ENCODE data around the gene LRMDA. TPM values are rescaled to one million over a fixed set of nuclear protein-coding genes. Genes with fewer than 3 reads are reported as not detected.

Gene LRMDA
- total RNA-seq, 1 experiment from 2014 or later = not detected

GRCh38 chr10:76453997-76454396, 1022.6 kb downstream of the LRMDA start:
- POLR2A ChIA-PET (ENCODE audit: low non-redundant PET) = no interaction called here
- Histone ChIP-seq H3K27ac (ENCODE audit: low read depth, low read length, poor library complexity, severe bottlenecking) (no peak overlapping the region), H3K9me3 (ENCODE audit: low read depth, low read length, poor library complexity, severe bottlenecking) (no peaks in the 10 kb centered on the region), H3K36me3 (ENCODE audit: insufficient read depth, low read length, poor library complexity, severe bottlenecking) (no peaks in the 10 kb centered on the region), H3K4me3 (ENCODE audit: low read depth, low read length, poor library complexity, severe bottlenecking) (no peak overlapping the region), H3K4me1 (ENCODE audit: insufficient read depth, low read length, poor library complexity, severe bottlenecking) (no peaks in the 10 kb centered on the region), H3K27me3 (replicated peaks; ENCODE audit: insufficient read depth, low read depth, low read length, poor library complexity) (no peaks in the 10 kb centered on the region)
- BruUV-seq (replicated peaks) = no TSS peak
- intact Hi-C loops (cut with micrococcal nuclease; ENCODE audit: unreplicated experiment) = no loop called here
- DNase-seq (ENCODE audit: low spot score) = no peak
- TF ChIP-seq, protein P1, sequence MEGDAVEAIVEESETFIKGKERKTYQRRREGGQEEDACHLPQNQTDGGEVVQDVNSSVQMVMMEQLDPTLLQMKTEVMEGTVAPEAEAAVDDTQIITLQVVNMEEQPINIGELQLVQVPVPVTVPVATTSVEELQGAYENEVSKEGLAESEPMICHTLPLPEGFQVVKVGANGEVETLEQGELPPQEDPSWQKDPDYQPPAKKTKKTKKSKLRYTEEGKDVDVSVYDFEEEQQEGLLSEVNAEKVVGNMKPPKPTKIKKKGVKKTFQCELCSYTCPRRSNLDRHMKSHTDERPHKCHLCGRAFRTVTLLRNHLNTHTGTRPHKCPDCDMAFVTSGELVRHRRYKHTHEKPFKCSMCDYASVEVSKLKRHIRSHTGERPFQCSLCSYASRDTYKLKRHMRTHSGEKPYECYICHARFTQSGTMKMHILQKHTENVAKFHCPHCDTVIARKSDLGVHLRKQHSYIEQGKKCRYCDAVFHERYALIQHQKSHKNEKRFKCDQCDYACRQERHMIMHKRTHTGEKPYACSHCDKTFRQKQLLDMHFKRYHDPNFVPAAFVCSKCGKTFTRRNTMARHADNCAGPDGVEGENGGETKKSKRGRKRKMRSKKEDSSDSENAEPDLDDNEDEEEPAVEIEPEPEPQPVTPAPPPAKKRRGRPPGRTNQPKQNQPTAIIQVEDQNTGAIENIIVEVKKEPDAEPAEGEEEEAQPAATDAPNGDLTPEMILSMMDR (conservative IDR thresholded peaks at IDR 0.05; ENCODE audit: low read depth, low read length) = no peak
- TF ChIP-seq EZH2 (IDR thresholded peaks at IDR 0.05; ENCODE audit: borderline replicate concordance, low read depth, low read length, poor library complexity, severe bottlenecking) = no peak
- CTCF ChIA-PET = no interaction called here

GRCh38 chr10:76454506-76455140, 1023.2 kb downstream of the LRMDA start:
- H3K36me3 ChIP-seq (ENCODE audit: insufficient read depth, low read length, poor library complexity, severe bottlenecking) = no peaks in the 10 kb centered on the region
- H3K4me1 ChIP-seq (ENCODE audit: insufficient read depth, low read length, poor library complexity, severe bottlenecking) = no peaks in the 10 kb centered on the region
- no peak for TF ChIP-seq EZH2 (IDR thresholded peaks at IDR 0.05; ENCODE audit: borderline replicate concordance, low read depth, low read length, poor library complexity, severe bottlenecking)
- TF ChIP-seq, protein P1 (conservative IDR thresholded peaks at IDR 0.05; ENCODE audit: low read depth, low read length) = no peak
- no TSS peak for BruUV-seq (replicated peaks)
- ChIA-PET CTCF (no interaction called here), POLR2A (ENCODE audit: low non-redundant PET) (no interaction called here)
- no peak for DNase-seq (ENCODE audit: low spot score)
- no peaks in the 10 kb centered on the region for H3K9me3 ChIP-seq (ENCODE audit: low read depth, low read length, poor library complexity, severe bottlenecking)
- no peaks in the 10 kb centered on the region for H3K27me3 ChIP-seq (replicated peaks; ENCODE audit: insufficient read depth, low read depth, low read length, poor library complexity)
- no peak overlapping the region for H3K4me3 ChIP-seq (ENCODE audit: low read depth, low read length, poor library complexity, severe bottlenecking)
- intact Hi-C loops (cut with micrococcal nuclease; ENCODE audit: unreplicated experiment) = no loop called here
- no peak overlapping the region for H3K27ac ChIP-seq (ENCODE audit: low read depth, low read length, poor library complexity, severe bottlenecking)

- POLR2A ChIA-PET (ENCODE audit: low non-redundant PET) = no interaction called here
- BruUV-seq (replicated peaks) = no TSS peak
- intact Hi-C loops (cut with micrococcal nuclease; ENCODE audit: unreplicated experiment) = no loop called here
Measured at GRCh38 chr10:76456197-76456596, 1024.8 kb downstream of the LRMDA start.

More at GRCh38 chr10:76456197-76456596, 1024.8 kb downstream of the LRMDA start:
- no peak for TF ChIP-seq EZH2 (IDR thresholded peaks at IDR 0.05; ENCODE audit: borderline replicate concordance, low read depth, low read length, poor library complexity, severe bottlenecking)
- TF ChIP-seq, protein P1 (conservative IDR thresholded peaks at IDR 0.05; ENCODE audit: low read depth, low read length) = no peak
- Histone ChIP-seq H3K4me3 (ENCODE audit: low read depth, low read length, poor library complexity, severe bottlenecking) (no peak overlapping the region), H3K4me1 (ENCODE audit: insufficient read depth, low read length, poor library complexity, severe bottlenecking) (no peaks in the 10 kb centered on the region), H3K36me3 (ENCODE audit: insufficient read depth, low read length, poor library complexity, severe bottlenecking) (no peaks in the 10 kb centered on the region), H3K9me3 (ENCODE audit: low read depth, low read length, poor library complexity, severe bottlenecking) (no peaks in the 10 kb centered on the region), H3K27me3 (replicated peaks; ENCODE audit: insufficient read depth, low read depth, low read length, poor library complexity) (no peaks in the 10 kb centered on the region), H3K27ac (ENCODE audit: low read depth, low read length, poor library complexity, severe bottlenecking) (no peak overlapping the region)
- DNase-seq (ENCODE audit: low spot score) = no peak
- CTCF ChIA-PET = no interaction called here
